GM12878 (cell line): ENCODE measurements around the gene ABHD13. TPM values are rescaled to one million over a fixed set of nuclear protein-coding genes. Genes with fewer than 3 reads are reported as not detected.

Source experiments
- ATAC-seq: fragments of 200-7000 bp; cut with Tn5 transposase; 3 replicates; pipeline ENCODE4 v1.9.1; 2020; ENCODE audit warnings: mild to moderate bottlenecking, moderate library complexity
- BruUV-seq: library from RNA; stranded (reverse); fragments of 400-500 nt; replicated peaks from 2 replicates; lab custom pipeline; 2021; lab: Mats Ljungman, UMichigan
- CTCF ChIA-PET: fragments of 300-600 bp; sonication (Branson Sonifier 250); formaldehyde crosslinking; extraction: SDS; loops from one replicate; lab custom pipeline; 2021; ENCODE audit warnings: inconsistent platforms; lab: Yijun Ruan, JAX
- POLR2A ChIA-PET: fragments of 350-600 bp; formaldehyde crosslinking; extraction: SDS; loops from one replicate; lab custom pipeline; 2021; ENCODE audit warnings: inconsistent platforms; lab: Charles Lee
- RAD21 ChIA-PET: fragments of 300-600 bp; sonication (Branson Sonifier 250); formaldehyde crosslinking; loops from one replicate; lab custom pipeline; 2023; ENCODE audit warnings: antibody characterized with exemption; ENCODE audit not compliant: unreplicated experiment; lab: Charles Lee
- SMC1A ChIA-PET: fragments of 300-600 bp; sonication (Branson Sonifier 250); formaldehyde crosslinking; loops from one replicate; lab custom pipeline; 2023; ENCODE audit not compliant: unreplicated experiment, uncharacterized antibody; lab: Charles Lee
- DNase-seq: peaks from one replicate; pipeline ENCODE4 v3.0.0-alpha.2; 2011; ENCODE audit warnings: low read depth, low spot score
- FAIRE-seq: peaks from 3 replicates; lab custom pipeline; 2011; peaks lifted over from hg19 to GRCh38; lab: Jason Lieb, UNC
- H2AFZ ChIP-seq: 2 replicates; pipeline ENCODE4 v1.6.0; 2011; ENCODE audit warnings: low read depth, low read length, control low read depth; ENCODE audit not compliant: control insufficient read depth
- H3K27ac ChIP-seq: 2 replicates; pipeline ENCODE4 v1.5.1; 2011; ENCODE audit warnings: control low read depth; ENCODE audit not compliant: control insufficient read depth, insufficient read depth
- H3K27me3 ChIP-seq, 2 experiments: replicated peaks in 1 of 2; 2 replicates each; pipeline versions ENCODE4 v1.6.0 to v1.6.1; 2011; ENCODE audit warnings: low read length in 1 of 2; ENCODE audit not compliant: control insufficient read depth in 2 of 2, insufficient read depth in 2 of 2
- H3K36me3 ChIP-seq, 2 experiments: 2 replicates each; pipeline ENCODE4 v1.5.1; 2011; ENCODE audit warnings: low read length in 1 of 2; ENCODE audit not compliant: control insufficient read depth in 2 of 2, insufficient read depth in 2 of 2
- H3K4me1 ChIP-seq: 2 replicates; pipeline ENCODE4 v1.6.1; 2011; ENCODE audit warnings: mild to moderate bottlenecking, low read length, moderate library complexity, mixed read lengths; ENCODE audit not compliant: control insufficient read depth, insufficient read depth
- H3K4me2 ChIP-seq: 2 replicates; pipeline ENCODE4 v1.6.0; 2011; ENCODE audit warnings: control low read depth; ENCODE audit not compliant: control insufficient read depth, insufficient read depth
- H3K4me3 ChIP-seq: fragments of 200-600 bp; sonication (generic); 2 replicates; pipeline ENCODE4 v1.5.1; 2016
- H3K79me2 ChIP-seq: 2 replicates; pipeline ENCODE4 v1.6.0; 2011; ENCODE audit warnings: low read length; ENCODE audit not compliant: control insufficient read depth, insufficient read depth
- H3K9ac ChIP-seq: 2 replicates; pipeline ENCODE4 v1.8.0; 2011; ENCODE audit warnings: low read length, control low read depth, mixed read lengths; ENCODE audit not compliant: control insufficient read depth, insufficient read depth
- H3K9me3 ChIP-seq: replicated peaks from 3 replicates; pipeline ENCODE4 v1.5.1; 2011; ENCODE audit warnings: mild to moderate bottlenecking, low read length; ENCODE audit not compliant: control insufficient read depth, insufficient read depth
- H4K20me1 ChIP-seq: 2 replicates; pipeline ENCODE4 v1.6.0; 2011; ENCODE audit not compliant: control insufficient read depth, insufficient read depth
- BACH1 ChIP-seq: fragments of 450-650 bp; IDR thresholded peaks from 2 replicates; pipeline ENCODE4 v1.6.1; 2017; ENCODE audit warnings: mild to moderate bottlenecking, borderline replicate concordance
- BCL11A ChIP-seq: IDR thresholded peaks from 2 replicates; pipeline ENCODE4 v1.6.1; 2011; ENCODE audit warnings: low read depth, low read length
- BMI1 ChIP-seq: fragments of 450-650 bp; IDR thresholded peaks from 2 replicates; pipeline ENCODE4 v1.6.1; 2016; ENCODE audit warnings: mild to moderate bottlenecking, moderate library complexity, borderline replicate concordance
- CBX3 ChIP-seq: fragments of 200-600 bp; sonication (generic); IDR thresholded peaks from 2 replicates; pipeline ENCODE4 v1.6.1; 2016; ENCODE audit warnings: low read depth, borderline replicate concordance
- HDAC6 ChIP-seq: fragments of 200-600 bp; sonication (generic); IDR thresholded peaks from one replicate; pipeline ENCODE4 v1.8.0; 2017; ENCODE audit warnings: antibody characterized with exemption; ENCODE audit not compliant: unreplicated experiment
- HSF1 ChIP-seq: fragments of 150-350 bp; IDR thresholded peaks from 2 replicates; pipeline ENCODE4 v1.6.1; 2014; ENCODE audit warnings: mild to moderate bottlenecking, low read depth, low read length
- KLF5 ChIP-seq: fragments of 450-650 bp; IDR thresholded peaks from 2 replicates; pipeline ENCODE4 v1.6.1; 2014; ENCODE audit warnings: mild to moderate bottlenecking; ENCODE audit not compliant: partially characterized antibody
- NFYA ChIP-seq: IDR thresholded peaks from 2 replicates; pipeline ENCODE4 v1.6.1; 2011; ENCODE audit warnings: low read depth, mild to moderate bottlenecking, low read length, improper control_type of control experiment, borderline replicate concordance
- PAX5 ChIP-seq: IDR thresholded peaks from 2 replicates; pipeline ENCODE4 v1.6.1; 2011; ENCODE audit warnings: low read depth, low read length, borderline replicate concordance
- PKNOX1 ChIP-seq: fragments of 450-650 bp; IDR thresholded peaks from 2 replicates; pipeline ENCODE4 v1.6.1; 2016; ENCODE audit warnings: mild to moderate bottlenecking
- RELB ChIP-seq: fragments of 450-650 bp; IDR thresholded peaks from 2 replicates; pipeline ENCODE4 v1.6.1; 2017; ENCODE audit warnings: low read depth, mild to moderate bottlenecking, moderate library complexity
- SIN3A ChIP-seq: IDR thresholded peaks from 2 replicates; pipeline ENCODE4 v1.6.1; 2012; ENCODE audit warnings: low read depth, low read length, improper control_type of control experiment
- SMAD5 ChIP-seq: IDR thresholded peaks from 2 replicates; pipeline ENCODE4 v1.6.1; 2016; ENCODE audit warnings: antibody characterized with exemption, low read depth
- SMC3 ChIP-seq: IDR thresholded peaks from 2 replicates; pipeline ENCODE4 v1.6.1; 2011; ENCODE audit warnings: low read length, improper control_type of control experiment, borderline replicate concordance
- SRF ChIP-seq, 2 experiments: IDR thresholded peaks; 2 replicates each; pipeline ENCODE4 v1.6.1; 2011; ENCODE audit warnings: low read depth in 2 of 2, low read length in 2 of 2, mild to moderate bottlenecking in 1 of 2, moderate library complexity in 1 of 2
- SUZ12 ChIP-seq: fragments of 200-600 bp; sonication (generic); IDR thresholded peaks from one replicate; pipeline ENCODE4 v1.6.1; 2018; ENCODE audit warnings: antibody characterized with exemption, mild to moderate bottlenecking; ENCODE audit not compliant: unreplicated experiment
- USF1 ChIP-seq: IDR thresholded peaks from 2 replicates; pipeline ENCODE4 v1.6.1; 2011; ENCODE audit warnings: borderline replicate concordance, low read depth, mild to moderate bottlenecking, moderate library complexity, mixed read lengths, low read length; ENCODE audit not compliant: insufficient read depth; ENCODE audit errors: extremely low read length
- ZNF217 ChIP-seq: fragments of 450-650 bp; IDR thresholded peaks from 2 replicates; pipeline ENCODE4 v1.6.1; 2017; ENCODE audit warnings: antibody characterized with exemption, mild to moderate bottlenecking
- ZNF274 ChIP-seq: IDR thresholded peaks from one replicate; pipeline ENCODE4 v1.8.0; 2011; ENCODE audit not compliant: insufficient read length, insufficient read depth
- WGBS: methylation state at CpG from one replicate; pipeline ENCODE4 v1.1.6; 2016; ENCODE audit warnings: low lambda C conversion rate; ENCODE audit not compliant: insufficient replicate concordance, insufficient coverage; ENCODE audit errors: missing lambda C conversion rate; 5-methylcytosine and 5-hydroxymethylcytosine counted together
- in situ Hi-C: fragments of 300-500 bp; cut with MboI; formaldehyde crosslinking; loops from 9 replicates; pipeline ENCODE4 v1.14.3; 2018; ENCODE audit warnings: mixed read lengths
- intact Hi-C: fragments of 100-400 bp; cut with micrococcal nuclease; formaldehyde crosslinking; loops from one replicate; pipeline ENCODE4 v1.14.2; 2022; ENCODE audit not compliant: unreplicated experiment
- polyA plus RNA-seq, 11 experiments: library from polyadenylated mRNA; depleted of rRNA in 4 of 11; unstranded in 6 of 11; stranded (reverse) in 5 of 11; fragments of >200 nt; fragmentation: Nextera tagmentation in 4 of 11; fragmentation: Illumina TruSeq in 1 of 11; extraction: Ambion mirVana in 4 of 11; extraction: Trizol in 1 of 11; gene quantifications; 1 replicate in 1 of 11; 2 replicates in 10 of 11; pipeline versions ENCODE4 v1.2.1 to v1.2.3, GENCODE V29; 2011 to 2016; ENCODE audit warnings: inconsistent platforms in 2 of 11, missing spikeins in 2 of 11, low read depth in 1 of 11
- total RNA-seq, 4 experiments: library from RNA; depleted of rRNA in 3 of 4; stranded (reverse); fragments of >200 nt in 3 of 4; fragmentation: Illumina TruSeq in 1 of 4; extraction: Trizol in 1 of 4; gene quantifications; 2 replicates each; pipeline versions ENCODE4 v1.2.1 to v1.2.3, GENCODE V29; 2013 to 2021

The ABHD13 gene
- total and polyA plus RNA-seq, 10 of the 15 experiments (the other 5 are each of a cell fraction or from before 2014, with no cell fraction given): 3.2 to 10.7 (median 6.5) TPM

- POLR2A ChIA-PET: no interaction called here
- CTCF ChIA-PET: interaction anchor here (1.3 to 2.5 kb wide), 3 partner anchors 10 to 639 kb away, joined by 3 to 10 read pairs (median 4); no protein-coding TSS in a partner anchor
- Histone ChIP-seq H3K4me1 (no peaks in the 10 kb centered on the region), H4K20me1 (no peaks in the 10 kb centered on the region), H3K27me3 (no peaks in the 10 kb centered on the region), H3K27ac (no peak overlapping the region), H2AFZ (no peak overlapping the region), H3K4me2 (no peak overlapping the region), H3K9me3 (no peaks in the 10 kb centered on the region), H3K4me3 (no peak overlapping the region), H3K36me3 (no peaks in the 10 kb centered on the region), H3K9ac (no peak overlapping the region), H3K79me2 (peaks cover 1% of the 10 kb centered on the region)
- intact Hi-C loops: no loop called here
- FAIRE-seq: no peak
- DNase-seq: no peak
- no TSS peak for BruUV-seq
- 68% methylated on average over 6 of the region's 6 CpGs for WGBS
- in situ Hi-C loops: no loop called here
- SMC1A ChIA-PET: interaction anchor here (0.9 to 2.4 kb wide), 7 partner anchors 8 to 629 kb away, joined by 3 to 11 read pairs (median 4); no protein-coding TSS in a partner anchor
- no peak for ATAC-seq
- RAD21 ChIA-PET: interaction anchor here (1.7 kb wide), 1 partner anchor 39 kb away, joined by 4 read pairs; no protein-coding TSS in a partner anchor
- TF ChIP-seq RELB: no peak
- TF ChIP-seq BACH1: no peak
- TF ChIP-seq SUZ12: no peak
- no peak for TF ChIP-seq HSF1
- no peak for TF ChIP-seq NFYA
- no peak for TF ChIP-seq CBX3
- TF ChIP-seq SRF (IDR thresholded peaks at IDR 0.05; ENCODE audit: low read depth in 2 of 2, low read length in 2 of 2): no peak
- TF ChIP-seq USF1: no peak
- no peak for TF ChIP-seq BMI1
- no peak for TF ChIP-seq ZNF217
- no peak for TF ChIP-seq KLF5
- no peak for TF ChIP-seq SMAD5
- no peak for TF ChIP-seq BCL11A
- no peak for TF ChIP-seq HDAC6
- TF ChIP-seq SIN3A: no peak
- no peak for TF ChIP-seq SMC3
- TF ChIP-seq PAX5: no peak
- no peak for TF ChIP-seq PKNOX1
- no peak for TF ChIP-seq ZNF274
These were observed 57.9 kb downstream of the ABHD13 start for GRCh38 chr13:108276060-108276459.
